ENCODE data around the gene TFAP2B.

GRCh38 chr6:50824552-50824951 lies 5.9 kb downstream of the TFAP2B start:
- TF ChIP-seq RAD21 (IDR thresholded peaks at IDR 0.05; ENCODE audit: low read depth) (no peak), REST (IDR thresholded peaks at IDR 0.05; ENCODE audit: low read depth) (no peak), CREB1 (IDR thresholded peaks at IDR 0.05; ENCODE audit: low read depth) (no peak), CEBPB (IDR thresholded peaks at IDR 0.05) (no peak), EP300 (IDR thresholded peaks at IDR 0.05; ENCODE audit: borderline replicate concordance) (no peak), YY1 (IDR thresholded peaks at IDR 0.05; ENCODE audit: low read depth) (no peak), TAF1 (IDR thresholded peaks at IDR 0.05; ENCODE audit: low read depth) (no peak)

Measured in Ishikawa (cell line).